ENCODE results near the gene LRMDA.

LRMDA gene

DNA sequence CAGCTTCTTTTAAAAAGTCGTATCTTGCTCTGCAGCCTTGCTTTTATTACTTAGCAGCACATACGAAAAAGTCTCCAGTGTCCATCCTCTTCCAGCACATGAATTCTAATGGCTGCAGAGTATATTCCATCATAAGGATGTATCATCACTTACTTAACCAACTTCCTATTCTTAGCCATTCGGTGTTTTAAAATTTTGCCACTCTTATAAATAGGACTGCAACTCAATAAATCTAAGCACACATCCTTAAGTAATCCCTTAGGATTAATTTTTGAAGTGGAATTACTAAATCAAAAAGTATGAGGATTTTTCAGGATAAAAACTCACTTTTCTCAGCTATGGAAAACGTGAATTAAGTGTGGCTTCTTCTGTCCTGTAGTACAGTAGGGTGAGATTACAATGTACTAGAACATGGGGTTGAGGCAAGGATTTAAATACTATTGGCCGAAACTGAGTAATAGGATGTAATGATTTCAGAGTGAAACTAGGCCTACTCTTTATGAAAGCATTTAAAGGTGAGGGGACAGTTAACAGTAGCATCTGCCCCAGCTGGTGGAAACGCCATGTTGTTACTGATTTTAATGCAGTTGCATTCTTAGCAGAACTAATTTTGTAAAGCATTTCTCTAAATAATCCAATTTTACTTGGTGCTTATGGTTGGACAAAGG, 1035.5 kb downstream of the LRMDA start:
- Histone ChIP-seq H3K9ac (no peak overlapping the region), H3K27me3 (ENCODE audit: control insufficient read depth, insufficient read depth, low read length) (no peaks in the 10 kb centered on the region), H3K27ac (no peak overlapping the region), H3K79me2 (no peaks in the 10 kb centered on the region), H3K4me1 (no peaks in the 10 kb centered on the region), H2AFZ (no peak overlapping the region), H3K9me3 (ENCODE audit: control insufficient read depth, low read length) (no peaks in the 10 kb centered on the region), H3K4me2 (ENCODE audit: low read length) (no peak overlapping the region), H3K36me3 (ENCODE audit: control insufficient read depth, insufficient read depth, low read length) (no peaks in the 10 kb centered on the region), H3K4me3 (ENCODE audit: low read depth, low read length) (no peak overlapping the region)
- TF ChIP-seq CTCF (IDR thresholded peaks at IDR 0.05): no peak

DNA sequence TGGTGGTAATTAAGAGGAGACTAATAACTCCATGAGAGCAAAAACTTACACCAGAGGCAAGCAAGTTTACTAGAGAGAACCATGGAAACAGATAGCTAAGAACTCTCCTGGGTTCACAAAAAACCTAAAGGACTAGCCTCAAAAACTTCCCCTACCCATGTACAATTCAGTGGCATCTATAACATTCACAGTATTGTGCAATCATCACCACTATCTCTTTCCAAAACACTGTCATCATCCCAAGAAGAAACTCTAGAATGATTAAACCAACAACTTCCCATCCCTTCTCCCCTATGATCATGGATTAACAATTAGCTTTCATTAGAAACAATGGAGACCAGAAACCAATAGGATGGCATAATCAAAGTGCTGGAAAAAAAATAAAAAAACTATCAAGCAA, 1038.3 kb downstream of the LRMDA start:
- Histone ChIP-seq H3K4me2 (ENCODE audit: low read length) (no peak overlapping the region), H2AFZ (no peak overlapping the region), H3K9me3 (ENCODE audit: control insufficient read depth, low read length) (no peaks in the 10 kb centered on the region), H3K27ac (no peak overlapping the region), H3K36me3 (ENCODE audit: control insufficient read depth, insufficient read depth, low read length) (no peaks in the 10 kb centered on the region), H3K79me2 (no peaks in the 10 kb centered on the region), H3K4me1 (no peaks in the 10 kb centered on the region), H3K4me3 (ENCODE audit: low read depth, low read length) (no peak overlapping the region), H3K9ac (no peak overlapping the region), H3K27me3 (ENCODE audit: control insufficient read depth, insufficient read depth, low read length) (no peaks in the 10 kb centered on the region)
- no peak for TF ChIP-seq CTCF (IDR thresholded peaks at IDR 0.05)

DNA sequence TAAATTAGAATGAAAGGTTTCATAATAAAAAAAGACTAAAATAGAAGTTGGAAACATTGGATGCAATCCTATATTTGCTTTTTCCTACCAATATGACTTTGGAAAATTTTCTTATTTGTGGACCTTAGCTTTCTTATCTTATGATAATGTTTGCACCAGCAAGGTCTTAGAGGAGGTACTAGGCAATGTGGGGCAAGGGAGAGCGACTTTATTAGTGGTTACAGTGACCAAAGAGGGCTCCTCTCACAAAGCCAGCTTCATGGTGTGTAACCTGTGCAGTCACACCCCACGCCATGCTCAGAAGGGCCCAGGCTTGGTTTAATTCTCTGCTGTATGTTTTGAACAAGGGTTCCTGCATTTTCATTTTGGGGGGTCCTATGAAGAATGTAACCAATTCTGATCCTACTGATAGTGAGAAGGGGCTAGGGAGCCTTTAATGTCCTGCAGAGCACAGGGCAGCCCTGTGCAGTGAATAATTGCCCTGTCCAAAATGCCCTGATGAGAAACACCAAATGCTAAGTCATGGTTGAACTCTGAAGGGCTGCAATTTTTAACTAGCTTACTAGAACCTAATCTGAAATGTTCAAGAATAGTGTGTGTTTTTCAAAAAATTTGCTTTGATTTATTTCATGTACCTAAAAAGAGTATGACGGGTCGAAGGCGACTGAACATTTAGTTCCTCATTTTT, 1047.8 kb downstream of the LRMDA start:
- no peak overlapping the region for H3K27ac ChIP-seq
- TF ChIP-seq CTCF (IDR thresholded peaks at IDR 0.05): no peak
- H3K27me3 ChIP-seq (ENCODE audit: control insufficient read depth, insufficient read depth, low read length): no peaks in the 10 kb centered on the region
- H3K9me3 ChIP-seq (ENCODE audit: control insufficient read depth, low read length): no peaks in the 10 kb centered on the region
- H3K36me3 ChIP-seq (ENCODE audit: control insufficient read depth, insufficient read depth, low read length): no peaks in the 10 kb centered on the region
- H3K4me2 ChIP-seq (ENCODE audit: low read length): no peak overlapping the region
- H3K79me2 ChIP-seq: no peaks in the 10 kb centered on the region
- no peak overlapping the region for H2AFZ ChIP-seq
- no peak overlapping the region for H3K4me3 ChIP-seq (ENCODE audit: low read depth, low read length)
- H3K9ac ChIP-seq: no peak overlapping the region
- no peaks in the 10 kb centered on the region for H3K4me1 ChIP-seq

DNA sequence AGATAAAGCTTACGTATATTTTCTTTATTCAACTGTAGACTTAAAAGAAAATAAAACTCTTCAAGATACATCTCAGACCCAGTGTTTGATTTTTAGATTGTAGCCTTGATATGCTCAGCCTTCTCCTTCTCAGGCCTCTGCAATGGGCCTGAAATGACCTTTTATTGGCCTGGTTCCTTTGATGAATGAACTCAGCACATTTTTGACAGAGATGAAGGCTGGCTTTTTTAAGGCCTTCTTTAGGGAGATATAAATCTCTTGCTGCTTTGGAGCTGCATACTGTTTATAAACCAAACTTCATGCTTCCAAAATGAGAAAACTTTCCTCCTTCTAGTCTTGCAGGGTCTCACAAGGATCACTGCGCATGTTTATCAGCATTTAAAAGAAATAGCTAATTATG, 1049.8 kb downstream of the LRMDA start:
- no peak for TF ChIP-seq CTCF (IDR thresholded peaks at IDR 0.05)
- H3K4me1 ChIP-seq: no peaks in the 10 kb centered on the region
- no peak overlapping the region for H3K27ac ChIP-seq
- no peak overlapping the region for H3K9ac ChIP-seq
- no peaks in the 10 kb centered on the region for H3K36me3 ChIP-seq (ENCODE audit: control insufficient read depth, insufficient read depth, low read length)
- H3K27me3 ChIP-seq (ENCODE audit: control insufficient read depth, insufficient read depth, low read length): no peaks in the 10 kb centered on the region
- peak overlapping the region; percentile 2 for H3K4me2 ChIP-seq (ENCODE audit: low read length)
- no peaks in the 10 kb centered on the region for H3K9me3 ChIP-seq (ENCODE audit: control insufficient read depth, low read length)
- H2AFZ ChIP-seq: no peak overlapping the region
- no peak overlapping the region for H3K4me3 ChIP-seq (ENCODE audit: low read depth, low read length)
- no peaks in the 10 kb centered on the region for H3K79me2 ChIP-seq

- Histone ChIP-seq H3K4me2 (ENCODE audit: low read length) (no peak overlapping the region), H3K27ac (no peak overlapping the region), H3K79me2 (no peaks in the 10 kb centered on the region), H3K4me1 (no peaks in the 10 kb centered on the region), H3K36me3 (ENCODE audit: control insufficient read depth, insufficient read depth, low read length) (no peaks in the 10 kb centered on the region), H3K9ac (no peak overlapping the region), H3K27me3 (ENCODE audit: control insufficient read depth, insufficient read depth, low read length) (no peaks in the 10 kb centered on the region), H2AFZ (no peak overlapping the region), H3K4me3 (ENCODE audit: low read depth, low read length) (no peak overlapping the region), H3K9me3 (ENCODE audit: control insufficient read depth, low read length) (peaks cover 4% of the 10 kb centered on the region)
- no peak for TF ChIP-seq CTCF (IDR thresholded peaks at IDR 0.05)
Observed at GRCh38 chr10:76487582-76487981, 1056.2 kb downstream of the LRMDA start.

Data from parathyroid adenoma (tissue), 2 donors.